PC-9 (cell line): ENCODE measurements around the gene SYNJ1.

Experiments
- EZH2 ChIP-seq: fragments of 200-600 bp; sonication (generic); IDR thresholded peaks from 2 replicates; pipeline ENCODE4 v1.8.0; 2017; ENCODE audit warnings: antibody characterized with exemption, low read depth
- TF ChIP-seq, protein P1 (sequence below): fragments of 200-600 bp; sonication (generic); conservative IDR thresholded peaks from 2 replicates; pipeline ENCODE4 v1.6.1; 2017; ENCODE audit warnings: mixed run types, antibody characterized with exemption, mild to moderate bottlenecking, moderate library complexity

DNA sequence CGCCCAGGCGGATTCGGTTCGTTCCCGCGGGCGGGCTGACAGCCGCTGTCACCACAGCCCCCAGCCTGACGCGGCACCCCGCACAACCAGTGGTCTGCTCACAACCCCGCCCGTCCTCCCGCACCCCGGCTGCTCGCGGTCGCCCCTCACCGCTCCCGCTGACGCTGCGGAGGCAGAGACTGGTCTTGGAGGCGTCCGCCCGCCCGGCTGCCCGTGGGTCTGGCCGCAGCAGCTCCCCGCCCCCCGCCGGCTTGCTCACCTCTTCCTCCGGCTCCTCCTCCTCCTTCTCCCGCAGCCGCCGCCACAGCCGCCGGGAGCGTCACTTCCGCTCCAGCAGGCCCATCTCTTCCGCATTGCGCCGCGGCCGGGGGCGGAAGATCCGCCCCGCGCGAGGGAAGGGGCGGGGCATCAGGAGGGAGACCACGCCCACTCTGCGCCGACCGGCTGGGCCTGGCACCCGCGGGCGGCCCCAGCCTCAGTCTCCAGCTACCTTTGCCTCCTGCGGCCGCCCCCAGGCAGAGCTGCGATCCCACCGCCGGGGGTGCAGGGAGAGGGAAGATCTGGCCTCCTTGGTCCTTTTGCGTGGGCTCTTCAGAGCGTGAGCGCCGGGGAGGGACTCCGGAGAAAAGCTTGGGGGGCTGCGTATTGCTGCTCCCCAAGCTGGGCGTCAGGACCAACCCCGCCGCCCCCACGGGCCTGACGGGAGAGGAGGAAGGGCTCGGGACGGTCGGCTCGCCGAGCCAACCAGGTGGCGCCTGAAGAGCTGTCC lies at the start of gene SYNJ1:
- TF ChIP-seq, protein P1, sequence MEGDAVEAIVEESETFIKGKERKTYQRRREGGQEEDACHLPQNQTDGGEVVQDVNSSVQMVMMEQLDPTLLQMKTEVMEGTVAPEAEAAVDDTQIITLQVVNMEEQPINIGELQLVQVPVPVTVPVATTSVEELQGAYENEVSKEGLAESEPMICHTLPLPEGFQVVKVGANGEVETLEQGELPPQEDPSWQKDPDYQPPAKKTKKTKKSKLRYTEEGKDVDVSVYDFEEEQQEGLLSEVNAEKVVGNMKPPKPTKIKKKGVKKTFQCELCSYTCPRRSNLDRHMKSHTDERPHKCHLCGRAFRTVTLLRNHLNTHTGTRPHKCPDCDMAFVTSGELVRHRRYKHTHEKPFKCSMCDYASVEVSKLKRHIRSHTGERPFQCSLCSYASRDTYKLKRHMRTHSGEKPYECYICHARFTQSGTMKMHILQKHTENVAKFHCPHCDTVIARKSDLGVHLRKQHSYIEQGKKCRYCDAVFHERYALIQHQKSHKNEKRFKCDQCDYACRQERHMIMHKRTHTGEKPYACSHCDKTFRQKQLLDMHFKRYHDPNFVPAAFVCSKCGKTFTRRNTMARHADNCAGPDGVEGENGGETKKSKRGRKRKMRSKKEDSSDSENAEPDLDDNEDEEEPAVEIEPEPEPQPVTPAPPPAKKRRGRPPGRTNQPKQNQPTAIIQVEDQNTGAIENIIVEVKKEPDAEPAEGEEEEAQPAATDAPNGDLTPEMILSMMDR: no peak
- TF ChIP-seq EZH2: no peak
